CD4-positive, alpha-beta T cell treated with Interleukin-6 for 4 hours (primary cell): ENCODE measurements around the gene CFAP97.
"Not testable (repeated sequence)": the region's sequence is repeated elsewhere in the genome, so short reads cannot be mapped to it uniquely, and the experiment has no call there.

Source experiments
- DNase-seq: peaks from one replicate; pipeline ENCODE4 v3.0.0-alpha.2; 2020; ENCODE audit warnings: mixed read lengths

CFAP97 gene

GRCh38 chr4:185137233-185137925 lies 66.4 kb downstream of the CFAP97 start:
- DNase-seq, result no peak

DNA sequence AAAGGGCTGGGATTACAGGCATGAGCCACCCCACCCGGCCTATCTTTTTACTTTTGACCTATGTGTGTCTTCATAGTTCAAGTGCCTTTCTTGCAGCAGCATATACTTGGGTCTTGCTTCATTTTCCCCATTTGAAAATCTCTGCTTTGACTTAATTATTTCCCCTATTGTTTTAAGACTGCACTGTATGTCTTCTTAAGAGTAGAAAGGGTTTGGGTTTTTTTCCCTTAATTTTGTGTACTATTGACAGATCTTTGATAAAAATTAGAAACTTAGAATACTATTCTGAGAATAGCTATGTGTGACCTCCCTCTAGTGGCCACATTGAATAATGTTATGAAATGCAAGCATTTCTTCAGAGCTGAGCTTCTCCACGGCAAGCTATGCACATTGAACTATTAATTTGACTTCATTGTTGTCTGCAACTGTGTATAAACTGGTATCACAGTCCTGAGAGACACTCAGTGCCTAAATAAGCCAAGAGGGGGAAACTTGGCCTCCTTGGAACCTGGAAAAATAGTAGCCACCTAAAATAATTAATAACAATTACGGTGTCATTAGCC lies 69.4 kb downstream of the CFAP97 start:
- DNase-seq, result peak; percentile 16

- DNase-seq, result peak; percentile 25
Measured at GRCh38 chr4:185128272-185129119, 75.3 kb downstream of the CFAP97 start.

DNA sequence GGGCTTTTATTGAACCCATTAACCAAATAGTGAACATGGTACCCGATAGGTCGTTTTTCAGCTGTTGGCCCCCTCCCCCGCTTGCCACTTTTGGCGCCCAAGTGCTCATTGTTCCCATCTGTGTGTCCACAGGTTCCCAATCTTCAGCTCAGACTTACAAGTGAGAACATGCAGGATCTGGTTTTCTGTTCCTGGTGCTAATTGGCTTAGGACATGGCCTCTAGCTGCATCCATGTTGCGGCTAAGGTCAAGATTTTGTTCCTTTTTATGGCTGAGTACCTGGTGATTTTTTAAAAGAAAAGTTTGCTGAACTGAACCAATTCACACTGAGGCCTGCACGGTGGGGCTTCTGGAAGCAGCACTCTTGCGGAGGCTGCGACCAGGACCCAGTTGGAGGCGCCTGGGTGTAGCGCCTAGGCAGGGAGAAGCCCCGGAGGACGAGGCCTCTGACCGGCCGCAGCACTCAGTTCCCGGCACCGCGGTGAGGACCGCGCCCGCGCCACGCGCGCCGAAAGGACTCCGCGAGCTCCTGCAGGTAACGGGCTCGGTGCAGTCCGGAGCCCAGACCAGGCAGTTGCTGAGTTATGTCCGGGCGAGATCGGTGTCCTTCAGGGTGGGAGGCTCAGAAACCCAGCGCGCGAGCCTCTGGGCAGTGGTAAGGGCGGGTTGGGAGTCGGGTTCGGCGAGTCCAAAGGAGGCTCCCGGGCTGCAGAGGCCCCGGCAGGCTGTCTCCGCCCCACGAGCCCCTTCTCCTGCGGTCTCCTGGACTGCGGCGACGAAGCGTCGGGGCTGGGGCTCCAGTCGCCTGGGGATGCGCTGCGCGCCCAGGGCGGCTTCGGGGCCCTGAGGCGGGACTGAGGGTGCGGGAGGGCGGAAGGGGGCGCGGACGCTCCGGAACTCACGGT lies 76.5 kb downstream of the CFAP97 start:
- DNase-seq, result no peak

DNA sequence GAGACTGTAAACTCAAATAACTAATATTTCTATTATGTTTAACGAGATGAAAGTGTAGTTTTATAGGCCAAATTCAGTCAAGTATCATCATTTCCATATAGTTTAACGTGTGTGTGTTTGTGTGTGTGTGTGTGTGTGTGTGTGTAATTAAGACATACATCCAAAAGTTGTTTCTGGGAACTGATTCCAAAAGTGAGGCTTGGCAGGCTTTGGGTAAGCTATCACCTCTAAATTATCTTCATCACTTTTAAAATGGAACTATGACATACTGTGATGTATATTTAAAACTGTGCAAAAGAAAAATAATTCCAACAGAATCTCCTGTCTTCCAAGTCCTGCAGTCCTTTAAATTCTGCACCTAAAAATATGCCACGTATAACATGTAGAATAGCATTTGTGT lies 79.8 kb downstream of the CFAP97 start:
- DNase-seq, result no peak

DNA sequence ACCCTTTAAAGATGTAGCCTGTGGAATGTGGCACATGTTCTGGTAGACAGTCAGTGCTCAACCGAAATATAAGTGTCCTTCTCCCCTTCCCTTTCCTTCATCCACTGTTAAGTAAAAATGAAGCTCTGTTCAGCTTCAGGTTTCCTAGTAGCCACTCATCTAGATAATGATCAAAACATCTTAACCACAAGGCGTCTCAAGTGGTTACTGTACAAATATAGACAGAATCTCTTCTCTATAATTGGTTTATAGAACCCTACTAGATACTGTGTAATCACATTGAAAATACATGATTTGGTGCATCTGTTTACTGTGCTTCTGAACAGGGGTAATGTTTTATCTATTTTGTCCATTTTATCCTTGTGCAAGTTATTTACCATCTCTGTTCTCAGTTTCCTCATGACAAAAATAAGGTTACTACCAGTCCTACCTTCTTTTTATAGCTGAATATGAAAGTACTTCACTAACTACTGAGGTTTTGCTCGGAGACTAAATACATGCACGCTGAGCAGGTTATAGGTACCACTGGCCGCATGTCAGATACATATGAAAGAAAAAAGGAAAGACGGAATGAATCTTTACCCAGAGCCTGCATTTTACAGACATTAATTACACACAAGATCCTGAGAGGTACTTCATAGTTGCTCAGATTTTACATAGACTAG lies 81.0 kb downstream of the CFAP97 start:
- DNase-seq, result no peak

DNA sequence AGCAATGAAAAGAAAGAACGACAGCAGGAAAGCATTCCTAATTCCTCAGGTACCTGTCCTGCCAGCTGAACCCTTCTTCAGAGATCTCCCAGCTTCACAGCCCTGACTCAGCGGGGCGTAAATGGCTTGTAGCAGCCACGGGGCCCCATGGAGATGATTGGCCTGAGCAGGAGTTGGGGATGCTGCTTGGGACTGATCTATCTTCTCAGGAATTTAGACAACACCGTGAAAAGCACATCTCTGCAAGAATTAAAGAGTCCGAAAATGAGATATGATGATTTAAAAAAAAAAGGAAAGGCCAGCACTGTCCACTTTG lies 83.2 kb downstream of the CFAP97 start:
- no peak for DNase-seq

GRCh38 chr4:185119927-185120630 lies 83.7 kb downstream of the CFAP97 start:
- DNase-seq, result no peak

DNA sequence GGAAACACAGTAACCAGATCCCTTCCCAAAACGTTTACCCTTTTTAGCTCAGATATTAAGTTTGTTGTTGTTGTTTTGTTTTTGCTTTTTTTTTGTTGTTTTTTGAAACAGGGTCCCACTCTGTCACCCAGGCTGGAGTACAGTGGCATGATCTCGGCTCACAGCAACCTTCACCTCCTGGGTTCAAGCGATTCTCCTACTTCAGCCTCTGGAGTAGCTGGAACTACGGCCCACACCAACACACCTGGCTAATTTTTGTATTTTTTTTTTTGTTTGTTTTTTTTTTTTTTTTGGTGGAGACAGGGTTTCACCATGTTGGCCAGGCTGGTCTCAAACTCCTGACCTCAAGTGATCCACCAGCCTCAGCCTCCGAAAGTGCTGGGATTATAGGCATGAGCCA lies 84.3 kb downstream of the CFAP97 start:
- DNase-seq, result not testable (repeated sequence)

DNA sequence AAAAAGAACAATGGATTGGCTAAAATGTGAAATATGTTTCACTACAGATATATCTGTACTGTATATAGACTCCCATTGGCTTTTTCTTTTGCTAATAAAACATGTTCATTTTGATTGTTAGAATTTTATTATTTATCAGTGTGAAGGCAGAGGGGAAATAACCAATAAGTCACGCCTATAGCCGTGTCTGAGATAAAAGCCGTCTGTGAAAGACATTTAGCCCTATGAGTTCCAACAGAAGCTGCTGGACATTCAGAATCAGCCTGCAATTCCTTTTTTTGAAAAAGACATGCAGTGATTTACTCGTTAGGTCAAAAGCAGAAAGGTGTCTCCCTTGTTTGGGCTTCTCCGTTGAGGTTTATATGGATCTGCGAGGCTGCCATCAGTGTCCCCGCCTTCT lies 84.9 kb downstream of the CFAP97 start:
- DNase-seq, result no peak

GRCh38 chr4:185117300-185117934 lies 86.4 kb downstream of the CFAP97 start:
- DNase-seq, result no peak

DNA sequence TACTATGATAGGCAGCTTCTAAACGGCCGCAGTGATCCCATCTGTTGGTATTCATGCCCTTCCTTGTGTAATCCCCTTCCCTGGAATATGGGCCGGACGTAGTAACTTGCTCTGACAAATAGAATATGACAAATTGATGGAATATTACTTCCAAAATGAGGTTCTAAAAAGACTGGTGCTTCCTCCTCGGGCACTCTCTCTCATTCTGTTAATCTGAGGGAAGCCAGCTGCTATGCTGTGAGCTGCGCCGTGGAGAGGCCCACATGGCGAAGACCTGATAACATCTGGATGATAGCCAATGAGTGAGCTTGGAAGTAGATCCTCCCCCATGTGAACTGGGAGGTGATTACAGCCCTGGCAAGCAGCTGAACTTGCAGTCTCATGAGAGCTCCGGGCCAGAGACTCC lies 88.0 kb downstream of the CFAP97 start:
- DNase-seq, result no peak

DNA sequence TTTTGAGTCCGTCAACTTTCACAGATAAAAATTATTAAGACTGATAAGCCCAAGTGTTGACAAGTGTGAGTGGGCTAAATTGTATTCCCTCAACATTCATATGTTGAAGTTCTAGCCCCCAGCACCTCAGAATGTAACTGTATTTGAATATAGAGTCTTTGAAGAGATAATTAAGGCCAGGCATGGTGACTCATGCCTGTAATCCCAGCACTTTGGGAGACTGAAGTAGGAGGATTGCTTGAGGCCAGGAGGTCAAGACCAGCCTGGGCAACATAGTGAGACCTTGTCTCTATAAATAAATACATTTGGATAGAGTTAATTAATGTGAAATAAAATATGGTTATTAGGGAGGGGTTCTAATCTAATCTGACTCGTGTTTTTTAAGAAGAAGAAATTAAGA lies 90.5 kb downstream of the CFAP97 start:
- no peak for DNase-seq

GRCh38 chr4:185112104-185112503 lies 91.7 kb downstream of the CFAP97 start:
- no peak for DNase-seq

DNA sequence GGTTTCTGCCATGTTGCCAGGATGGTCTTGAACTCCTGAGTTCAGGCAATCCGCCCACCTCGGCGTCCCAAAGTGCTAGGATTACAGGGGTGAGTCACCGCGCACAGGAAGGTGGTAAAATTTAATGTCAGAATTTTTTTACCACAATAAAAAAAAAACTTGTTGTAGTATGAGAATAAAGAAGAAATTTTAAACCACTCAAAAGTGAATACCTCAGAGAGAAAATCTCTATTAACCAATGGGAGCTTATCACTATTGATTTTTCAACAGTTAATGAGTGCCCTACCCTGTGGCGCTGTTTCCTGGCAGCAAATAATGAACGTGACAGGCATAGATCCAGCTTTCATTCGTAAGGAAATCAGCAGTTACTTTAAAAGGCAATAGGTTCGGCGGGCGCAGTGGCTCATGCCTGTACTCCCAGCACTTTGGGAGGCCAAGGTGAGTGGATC lies 93.4 kb downstream of the CFAP97 start:
- DNase-seq, result no peak

DNA sequence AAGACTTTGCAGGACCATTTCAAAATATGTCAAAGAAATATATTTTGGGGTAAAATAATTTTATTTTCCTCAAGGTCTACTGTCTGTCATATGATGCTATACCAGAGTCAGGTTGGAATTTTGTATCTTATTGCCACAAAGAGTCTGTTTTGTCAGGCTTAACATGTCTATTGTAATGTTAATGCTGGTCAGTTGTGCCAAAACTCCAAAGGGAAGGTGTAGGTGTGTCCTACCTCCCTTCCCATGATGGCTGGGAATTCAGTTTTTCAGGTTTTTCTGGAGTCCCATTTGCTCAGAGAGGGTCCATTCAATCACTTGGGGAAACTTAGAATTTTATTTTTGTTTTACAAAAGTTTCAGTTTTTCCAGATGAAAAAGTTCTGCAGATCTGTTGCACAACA lies 94.1 kb downstream of the CFAP97 start:
- DNase-seq, result no peak
